HepG2 (cell line): Measurements from ENCODE around the gene GRIP1. TPM values are rescaled to one million over a fixed set of nuclear protein-coding genes. Genes with fewer than 3 reads are reported as not detected.

Experiments
- JARID2 ChIP-seq: sonication (generic); formaldehyde crosslinking; IDR thresholded peaks from 2 replicates; pipeline ENCODE4 v1.8.1; 2023; ENCODE audit warnings: missing genetic modification reagents, inconsistent platforms; ENCODE audit not compliant: insufficient replicate concordance
- JUNB ChIP-seq: sonication (generic); formaldehyde crosslinking; IDR thresholded peaks from 2 replicates; pipeline ENCODE4 v1.8.0; 2022; ENCODE audit warnings: missing genetic modification reagents, mild to moderate bottlenecking, borderline replicate concordance
- KDM4B ChIP-seq: sonication (generic); formaldehyde crosslinking; IDR thresholded peaks from 2 replicates; pipeline ENCODE4 v1.4.0; 2020; ENCODE audit warnings: missing genetic modification reagents
- NR1H2 ChIP-seq: sonication (generic); formaldehyde crosslinking; IDR thresholded peaks from 2 replicates; pipeline ENCODE4 v1.8.1; 2022; ENCODE audit warnings: low read depth, missing genetic modification reagents, borderline replicate concordance
- ONECUT2 ChIP-seq: sonication (generic); formaldehyde crosslinking; IDR thresholded peaks from 2 replicates; pipeline ENCODE4 v1.4.0; 2020; ENCODE audit warnings: missing genetic modification reagents
- SATB2 ChIP-seq: sonication (generic); formaldehyde crosslinking; IDR thresholded peaks from 2 replicates; pipeline ENCODE4 v1.5.0; 2020; ENCODE audit warnings: missing genetic modification reagents
- SIX4 ChIP-seq: sonication (generic); formaldehyde crosslinking; IDR thresholded peaks from 2 replicates; pipeline ENCODE4 v1.4.0; 2020; ENCODE audit warnings: missing genetic modification reagents
- ZNF674 ChIP-seq: sonication (generic); formaldehyde crosslinking; IDR thresholded peaks from 2 replicates; pipeline ENCODE4 v1.5.0; 2020; ENCODE audit warnings: low read depth, mild to moderate bottlenecking, missing genetic modification reagents
- ZSCAN30 ChIP-seq: sonication (generic); formaldehyde crosslinking; IDR thresholded peaks from 2 replicates; pipeline ENCODE4 v1.5.0; 2020; ENCODE audit warnings: mild to moderate bottlenecking, missing genetic modification reagents
- polyA plus RNA-seq, 8 experiments: library from polyadenylated mRNA; depleted of rRNA in 3 of 8; stranded (reverse) in 7 of 8; unstranded in 1 of 8; fragments of >200 nt; fragmentation: Illumina TruSeq in 4 of 8; extraction: Trizol in 4 of 8; gene quantifications; 2 replicates each; pipeline versions ENCODE4 v1.2.1 to v1.2.3, GENCODE V29; 2011 to 2016; ENCODE audit warnings: low read depth in 4 of 8, missing spikeins in 1 of 8, mixed read lengths in 1 of 8; ENCODE audit not compliant: insufficient read depth in 1 of 8
- total RNA-seq, 5 experiments: library from RNA; depleted of rRNA; stranded (reverse); fragments of >200 nt; fragmentation: Illumina TruSeq; extraction: Trizol; gene quantifications; 2 replicates each; pipeline ENCODE4 v1.2.3, GENCODE V29; 2016; ENCODE audit warnings: low read depth in 1 of 5
- TF ChIP-seq, protein P1 (sequence below): fragments of 450-650 bp; IDR thresholded peaks from 2 replicates; pipeline ENCODE4 v1.6.1; 2017; ENCODE audit warnings: mild to moderate bottlenecking
- TF ChIP-seq, protein P2 (sequence below): sonication (generic); formaldehyde crosslinking; IDR thresholded peaks from 2 replicates; pipeline ENCODE4 v1.5.1; 2020; ENCODE audit warnings: missing genetic modification reagents, mild to moderate bottlenecking, borderline replicate concordance
- TF ChIP-seq, protein P3 (sequence below): sonication (generic); formaldehyde crosslinking; IDR thresholded peaks from 2 replicates; pipeline ENCODE4 v1.9.0; 2022; ENCODE audit warnings: missing genetic modification reagents, mild to moderate bottlenecking, borderline replicate concordance
- TF ChIP-seq, protein P4 (sequence below): fragments of 450-650 bp; IDR thresholded peaks from 2 replicates; pipeline ENCODE4 v1.6.1; 2016
- TF ChIP-seq, protein P5 (sequence below), 2 experiments: sonication (generic) in 1 of 2; formaldehyde crosslinking in 1 of 2; IDR thresholded peaks; 2 replicates each; pipeline versions ENCODE4 v1.4.0 to v1.6.1; 2016 to 2020; ENCODE audit warnings: borderline replicate concordance in 1 of 2, low read depth in 1 of 2, mild to moderate bottlenecking in 1 of 2, missing genetic modification reagents in 1 of 2

Gene GRIP1
- total and polyA plus RNA-seq, 2 of the 13 experiments (the other 11 are each of a cell fraction or from before 2014, with no cell fraction given) = not detected

DNA sequence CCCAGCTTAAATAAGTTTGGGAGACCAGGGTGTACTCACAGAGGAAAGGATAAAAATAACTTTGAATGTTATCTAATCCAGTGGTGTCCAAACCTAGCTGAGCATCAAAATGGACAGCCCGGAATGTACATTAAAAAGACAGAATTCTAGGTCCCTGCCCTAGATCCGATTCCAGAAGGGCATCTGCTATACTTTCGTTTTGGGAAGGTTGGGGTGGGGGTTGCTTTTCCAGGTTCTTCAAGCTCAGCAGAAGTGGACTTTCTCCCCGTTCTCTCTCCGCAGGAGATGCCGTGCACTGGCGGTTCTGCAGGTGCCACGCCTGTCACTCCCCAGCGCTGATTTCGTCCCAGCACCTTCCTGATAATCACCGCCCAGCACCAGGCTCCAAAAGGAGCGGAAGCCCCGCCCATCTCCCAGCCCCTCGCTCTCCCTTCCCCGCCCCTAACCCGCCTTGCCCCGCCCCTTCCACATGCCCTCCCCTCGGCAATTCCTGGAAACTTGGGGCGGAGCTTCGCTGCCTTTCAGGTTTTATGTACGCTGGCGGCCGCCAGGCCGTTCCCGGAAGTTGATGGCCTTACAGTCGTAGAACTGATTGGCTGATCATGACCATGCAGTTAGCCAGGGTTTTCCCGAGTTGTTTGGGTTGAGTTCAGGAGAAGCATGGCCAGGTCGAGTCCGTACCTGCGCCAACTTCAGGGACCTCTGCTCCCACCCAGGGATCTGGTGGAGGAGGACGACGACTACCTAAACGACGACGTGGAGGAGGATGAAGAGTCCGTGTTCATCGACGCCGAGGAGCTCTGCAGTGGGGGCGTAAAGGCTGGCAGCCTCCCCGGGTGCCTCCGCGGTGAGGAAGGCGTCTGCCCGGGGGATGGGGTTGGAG is 376.7 kb downstream of the GRIP1 start, which contains the start of gene HELB (continued):
- TF ChIP-seq KDM4B (CRISPR knock-in tag) = no peak
- no peak for TF ChIP-seq ZNF674 (CRISPR knock-in tag)
- TF ChIP-seq, protein P1, sequence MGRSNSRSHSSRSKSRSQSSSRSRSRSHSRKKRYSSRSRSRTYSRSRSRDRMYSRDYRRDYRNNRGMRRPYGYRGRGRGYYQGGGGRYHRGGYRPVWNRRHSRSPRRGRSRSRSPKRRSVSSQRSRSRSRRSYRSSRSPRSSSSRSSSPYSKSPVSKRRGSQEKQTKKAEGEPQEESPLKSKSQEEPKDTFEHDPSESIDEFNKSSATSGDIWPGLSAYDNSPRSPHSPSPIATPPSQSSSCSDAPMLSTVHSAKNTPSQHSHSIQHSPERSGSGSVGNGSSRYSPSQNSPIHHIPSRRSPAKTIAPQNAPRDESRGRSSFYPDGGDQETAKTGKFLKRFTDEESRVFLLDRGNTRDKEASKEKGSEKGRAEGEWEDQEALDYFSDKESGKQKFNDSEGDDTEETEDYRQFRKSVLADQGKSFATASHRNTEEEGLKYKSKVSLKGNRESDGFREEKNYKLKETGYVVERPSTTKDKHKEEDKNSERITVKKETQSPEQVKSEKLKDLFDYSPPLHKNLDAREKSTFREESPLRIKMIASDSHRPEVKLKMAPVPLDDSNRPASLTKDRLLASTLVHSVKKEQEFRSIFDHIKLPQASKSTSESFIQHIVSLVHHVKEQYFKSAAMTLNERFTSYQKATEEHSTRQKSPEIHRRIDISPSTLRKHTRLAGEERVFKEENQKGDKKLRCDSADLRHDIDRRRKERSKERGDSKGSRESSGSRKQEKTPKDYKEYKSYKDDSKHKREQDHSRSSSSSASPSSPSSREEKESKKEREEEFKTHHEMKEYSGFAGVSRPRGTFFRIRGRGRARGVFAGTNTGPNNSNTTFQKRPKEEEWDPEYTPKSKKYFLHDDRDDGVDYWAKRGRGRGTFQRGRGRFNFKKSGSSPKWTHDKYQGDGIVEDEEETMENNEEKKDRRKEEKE = no peak
- TF ChIP-seq, protein P2, sequence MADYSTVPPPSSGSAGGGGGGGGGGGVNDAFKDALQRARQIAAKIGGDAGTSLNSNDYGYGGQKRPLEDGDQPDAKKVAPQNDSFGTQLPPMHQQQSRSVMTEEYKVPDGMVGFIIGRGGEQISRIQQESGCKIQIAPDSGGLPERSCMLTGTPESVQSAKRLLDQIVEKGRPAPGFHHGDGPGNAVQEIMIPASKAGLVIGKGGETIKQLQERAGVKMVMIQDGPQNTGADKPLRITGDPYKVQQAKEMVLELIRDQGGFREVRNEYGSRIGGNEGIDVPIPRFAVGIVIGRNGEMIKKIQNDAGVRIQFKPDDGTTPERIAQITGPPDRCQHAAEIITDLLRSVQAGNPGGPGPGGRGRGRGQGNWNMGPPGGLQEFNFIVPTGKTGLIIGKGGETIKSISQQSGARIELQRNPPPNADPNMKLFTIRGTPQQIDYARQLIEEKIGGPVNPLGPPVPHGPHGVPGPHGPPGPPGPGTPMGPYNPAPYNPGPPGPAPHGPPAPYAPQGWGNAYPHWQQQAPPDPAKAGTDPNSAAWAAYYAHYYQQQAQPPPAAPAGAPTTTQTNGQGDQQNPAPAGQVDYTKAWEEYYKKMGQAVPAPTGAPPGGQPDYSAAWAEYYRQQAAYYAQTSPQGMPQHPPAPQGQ (CRISPR knock-in tag) = no peak
- TF ChIP-seq JUNB (CRISPR knock-in tag) = no peak
- TF ChIP-seq JARID2 (CRISPR knock-in tag) = no peak
- TF ChIP-seq SATB2 (CRISPR knock-in tag) = no peak
- no peak for TF ChIP-seq SIX4 (CRISPR knock-in tag)
- TF ChIP-seq, protein P3, sequence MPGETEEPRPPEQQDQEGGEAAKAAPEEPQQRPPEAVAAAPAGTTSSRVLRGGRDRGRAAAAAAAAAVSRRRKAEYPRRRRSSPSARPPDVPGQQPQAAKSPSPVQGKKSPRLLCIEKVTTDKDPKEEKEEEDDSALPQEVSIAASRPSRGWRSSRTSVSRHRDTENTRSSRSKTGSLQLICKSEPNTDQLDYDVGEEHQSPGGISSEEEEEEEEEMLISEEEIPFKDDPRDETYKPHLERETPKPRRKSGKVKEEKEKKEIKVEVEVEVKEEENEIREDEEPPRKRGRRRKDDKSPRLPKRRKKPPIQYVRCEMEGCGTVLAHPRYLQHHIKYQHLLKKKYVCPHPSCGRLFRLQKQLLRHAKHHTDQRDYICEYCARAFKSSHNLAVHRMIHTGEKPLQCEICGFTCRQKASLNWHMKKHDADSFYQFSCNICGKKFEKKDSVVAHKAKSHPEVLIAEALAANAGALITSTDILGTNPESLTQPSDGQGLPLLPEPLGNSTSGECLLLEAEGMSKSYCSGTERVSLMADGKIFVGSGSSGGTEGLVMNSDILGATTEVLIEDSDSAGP (CRISPR knock-in tag) = peak; percentile 52; the same call in 1 of the 2 replicates
- TF ChIP-seq, protein P4, sequence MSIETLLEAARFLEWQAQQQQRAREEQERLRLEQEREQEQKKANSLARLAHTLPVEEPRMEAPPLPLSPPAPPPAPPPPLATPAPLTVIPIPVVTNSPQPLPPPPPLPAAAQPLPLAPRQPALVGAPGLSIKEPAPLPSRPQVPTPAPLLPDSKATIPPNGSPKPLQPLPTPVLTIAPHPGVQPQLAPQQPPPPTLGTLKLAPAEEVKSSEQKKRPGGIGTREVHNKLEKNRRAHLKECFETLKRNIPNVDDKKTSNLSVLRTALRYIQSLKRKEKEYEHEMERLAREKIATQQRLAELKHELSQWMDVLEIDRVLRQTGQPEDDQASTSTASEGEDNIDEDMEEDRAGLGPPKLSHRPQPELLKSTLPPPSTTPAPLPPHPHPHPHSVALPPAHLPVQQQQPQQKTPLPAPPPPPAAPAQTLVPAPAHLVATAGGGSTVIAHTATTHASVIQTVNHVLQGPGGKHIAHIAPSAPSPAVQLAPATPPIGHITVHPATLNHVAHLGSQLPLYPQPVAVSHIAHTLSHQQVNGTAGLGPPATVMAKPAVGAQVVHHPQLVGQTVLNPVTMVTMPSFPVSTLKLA = peak; percentile 46
- no peak for TF ChIP-seq ZSCAN30 (CRISPR knock-in tag)
- TF ChIP-seq, protein P5, sequence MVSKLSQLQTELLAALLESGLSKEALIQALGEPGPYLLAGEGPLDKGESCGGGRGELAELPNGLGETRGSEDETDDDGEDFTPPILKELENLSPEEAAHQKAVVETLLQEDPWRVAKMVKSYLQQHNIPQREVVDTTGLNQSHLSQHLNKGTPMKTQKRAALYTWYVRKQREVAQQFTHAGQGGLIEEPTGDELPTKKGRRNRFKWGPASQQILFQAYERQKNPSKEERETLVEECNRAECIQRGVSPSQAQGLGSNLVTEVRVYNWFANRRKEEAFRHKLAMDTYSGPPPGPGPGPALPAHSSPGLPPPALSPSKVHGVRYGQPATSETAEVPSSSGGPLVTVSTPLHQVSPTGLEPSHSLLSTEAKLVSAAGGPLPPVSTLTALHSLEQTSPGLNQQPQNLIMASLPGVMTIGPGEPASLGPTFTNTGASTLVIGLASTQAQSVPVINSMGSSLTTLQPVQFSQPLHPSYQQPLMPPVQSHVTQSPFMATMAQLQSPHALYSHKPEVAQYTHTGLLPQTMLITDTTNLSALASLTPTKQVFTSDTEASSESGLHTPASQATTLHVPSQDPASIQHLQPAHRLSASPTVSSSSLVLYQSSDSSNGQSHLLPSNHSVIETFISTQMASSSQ (IDR thresholded peaks at IDR 0.05; ENCODE audit: low read depth) = no peak
- TF ChIP-seq, protein P5 (CRISPR knock-in tag; IDR thresholded peaks at IDR 0.05; ENCODE audit: borderline replicate concordance) = 0 out of 2 replicates have a peak, but pooled peaks have one; percentile 30
- TF ChIP-seq ONECUT2 (CRISPR knock-in tag) = no peak
- TF ChIP-seq NR1H2 = no peak
